HCT116 (cell line): ENCODE results near the gene CASR.

ENCODE experiments used
- CEBPB ChIP-seq: IDR thresholded peaks from 2 replicates; pipeline ENCODE4 v1.6.1; 2012; ENCODE audit warnings: low read depth
- CTCF ChIP-seq, 3 experiments: fragments of 200-600 bp in 1 of 3; sonication (generic) in 1 of 3; IDR thresholded peaks in 2 of 3; conservative IDR thresholded peaks in 1 of 3; 2 replicates each; pipeline ENCODE4 v1.5.1; 2012 to 2017; ENCODE audit warnings: low read depth in 2 of 3, low read length in 2 of 3, antibody characterized with exemption in 1 of 3, borderline replicate concordance in 1 of 3, control low read depth in 1 of 3, mild to moderate bottlenecking in 1 of 3, mixed read lengths in 1 of 3, mixed run types in 1 of 3, moderate library complexity in 1 of 3; ENCODE audit not compliant: insufficient read depth in 1 of 3
- EZH2 ChIP-seq: fragments of 200-600 bp; sonication (generic); IDR thresholded peaks from 2 replicates; pipeline ENCODE4 v1.6.1; 2017; ENCODE audit warnings: antibody characterized with exemption, mixed run types
- EZH2phosphoT487 ChIP-seq: fragments of 200-600 bp; IDR thresholded peaks from 2 replicates; pipeline ENCODE4 v1.6.1; 2018; ENCODE audit warnings: antibody characterized with exemption, borderline replicate concordance
- JUND ChIP-seq: IDR thresholded peaks from 2 replicates; pipeline ENCODE4 v1.6.1; 2012
- MAX ChIP-seq: IDR thresholded peaks from 2 replicates; pipeline ENCODE4 v1.6.1; 2012
- POLR2A ChIP-seq: IDR thresholded peaks from 2 replicates; pipeline ENCODE4 v1.7.0; 2011; ENCODE audit warnings: borderline replicate concordance; ENCODE audit not compliant: insufficient read depth, insufficient read length; ENCODE audit errors: extremely low read depth
- POLR2AphosphoS5 ChIP-seq: IDR thresholded peaks from 2 replicates; pipeline ENCODE4 v1.6.1; 2011; ENCODE audit warnings: mild to moderate bottlenecking, low read depth, low read length, moderate library complexity
- RAD21 ChIP-seq: IDR thresholded peaks from 2 replicates; pipeline ENCODE4 v1.6.1; 2012; ENCODE audit warnings: low read depth, mild to moderate bottlenecking
- REST ChIP-seq: IDR thresholded peaks from 2 replicates; pipeline ENCODE4 v1.6.1; 2012; ENCODE audit warnings: low read depth
- SIN3A ChIP-seq: IDR thresholded peaks from 2 replicates; pipeline ENCODE4 v1.6.1; 2012; ENCODE audit warnings: low read depth
- SP1 ChIP-seq: IDR thresholded peaks from 2 replicates; pipeline ENCODE4 v1.6.1; 2012; ENCODE audit warnings: low read depth

- TF ChIP-seq SIN3A (no peak), EZH2phosphoT487 (no peak), REST (no peak), POLR2A (no peak), EZH2 (no peak), MAX (no peak), CTCF (IDR thresholded peaks at IDR 0.05 in 2 of 3, conservative IDR thresholded peaks at IDR 0.05 in 1 of 3; ENCODE audit: borderline replicate concordance in 1 of 3, insufficient read depth in 1 of 3, low read depth in 2 of 3, low read length in 2 of 3) (no peak), CEBPB (no peak), RAD21 (no peak), JUND (no peak), SP1 (no peak), POLR2AphosphoS5 (no peak)
These were observed 15.5 kb downstream of the CASR start for GRCh38 chr3:122198966-122199365.
